Tibial nerve (tissue), 4 donors: ENCODE measurements around the gene AGMO. TPM values are rescaled to one million over a fixed set of nuclear protein-coding genes. Genes with fewer than 3 reads are reported as not detected.
"Not testable (repeated sequence)": the region's sequence is repeated elsewhere in the genome, so short reads cannot be mapped to it uniquely, and the experiment has no call there.

Source experiments
- DNase-seq, 2 donors: peaks; one replicate each; pipeline ENCODE4 v3.0.0-alpha.2; 2019; ENCODE audit warnings: low spot score in 2 of 2
- H3K27ac ChIP-seq, 4 donors: fragments of 200-600 bp; sonication (generic) in 3 of 4; one replicate each; pipeline ENCODE4 v1.5.1; 2017 to 2019; ENCODE audit warnings: mild to moderate bottlenecking in 1 of 4
- H3K27me3 ChIP-seq, 2 donors: fragments of 200-600 bp; sonication (generic) in 1 of 2; one replicate each; pipeline versions ENCODE4 v1.5.1 to v1.6.0; 2017 to 2019
- H3K36me3 ChIP-seq, 3 donors: fragments of 200-600 bp; sonication (generic); one replicate each; pipeline ENCODE4 v1.5.1; 2018 to 2019
- H3K4me1 ChIP-seq, 4 donors: fragments of 200-600 bp; sonication (generic) in 3 of 4; one replicate each; pipeline ENCODE4 v1.5.1; 2017 to 2019
- H3K4me3 ChIP-seq, 4 donors: fragments of 200-600 bp; sonication (generic) in 3 of 4; one replicate each; pipeline ENCODE4 v1.5.1; 2017 to 2019; ENCODE audit warnings: mild to moderate bottlenecking in 1 of 4, moderate library complexity in 1 of 4
- H3K9me3 ChIP-seq, 4 donors: fragments of 200-600 bp; sonication (generic) in 3 of 4; one replicate each; pipeline ENCODE4 v1.5.1; 2017 to 2019
- EP300 ChIP-seq, 2 donors: sonication (generic); formaldehyde crosslinking; IDR thresholded peaks; one replicate each; pipeline ENCODE4 v1.6.1; 2017; ENCODE audit warnings: antibody characterized with exemption in 2 of 2, mild to moderate bottlenecking in 1 of 2
- POLR2A ChIP-seq, 2 donors: fragments of 450-650 bp; IDR thresholded peaks; one replicate each; pipeline ENCODE4 v1.6.1; 2017; ENCODE audit warnings: antibody characterized with exemption in 2 of 2, mild to moderate bottlenecking in 2 of 2, moderate library complexity in 2 of 2
- WGBS, 2 donors: methylation state at CpG; one replicate each; pipeline ENCODE4 v1.1.5; 2018; 5-methylcytosine and 5-hydroxymethylcytosine counted together
- total RNA-seq, 4 donors: library from RNA; depleted of rRNA; stranded (reverse); fragments of >200 nt; gene quantifications; one replicate each; pipeline ENCODE4 v1.1.0, GENCODE V29; 2016
- TF ChIP-seq, protein P1 (sequence below), 5 experiments: fragments of 200-600 bp in 3 of 5; fragments of 450-650 bp in 2 of 5; sonication (generic) in 3 of 5; IDR thresholded peaks; one replicate each; pipeline ENCODE4 v1.5.1; 2016 to 2019; ENCODE audit warnings: antibody characterized with exemption in 5 of 5, mild to moderate bottlenecking in 3 of 5, moderate library complexity in 2 of 5

Gene AGMO
- total RNA-seq, 4 donors from 2014 or later = 2.4 to 14.0 (median 6.5) TPM

DNA sequence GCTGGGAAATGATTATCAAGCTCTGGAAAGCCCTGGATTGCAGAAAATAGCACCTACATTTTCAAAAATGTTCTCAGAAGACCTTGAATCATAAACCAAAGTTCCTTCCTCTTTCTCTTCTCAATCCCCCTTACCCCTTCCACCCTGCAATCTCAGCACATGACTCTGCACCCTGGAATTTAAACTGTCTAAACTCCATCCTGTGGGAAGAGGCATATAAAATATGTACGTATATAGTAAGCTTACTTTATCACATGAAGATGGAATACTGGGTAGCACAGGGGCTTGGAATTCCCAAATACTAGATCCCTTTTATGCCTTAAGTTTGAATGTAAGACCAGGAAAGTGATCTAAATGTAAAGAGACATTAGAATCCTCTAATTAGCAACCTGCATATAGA, 7.7 kb downstream of the AGMO start:
- Histone ChIP-seq H3K4me3 (no peak overlapping the region), H3K4me1 (peaks cover 0 to 8% (median under 1%) of the 10 kb centered on the region in 4 donors), H3K9me3 (no peaks in the 10 kb centered on the region), H3K36me3 (no peaks in the 10 kb centered on the region), H3K27me3 (no peaks in the 10 kb centered on the region), H3K27ac (peak overlapping the region in 2 of 4 donors; percentile 52 to 56)
- TF ChIP-seq, protein P1, sequence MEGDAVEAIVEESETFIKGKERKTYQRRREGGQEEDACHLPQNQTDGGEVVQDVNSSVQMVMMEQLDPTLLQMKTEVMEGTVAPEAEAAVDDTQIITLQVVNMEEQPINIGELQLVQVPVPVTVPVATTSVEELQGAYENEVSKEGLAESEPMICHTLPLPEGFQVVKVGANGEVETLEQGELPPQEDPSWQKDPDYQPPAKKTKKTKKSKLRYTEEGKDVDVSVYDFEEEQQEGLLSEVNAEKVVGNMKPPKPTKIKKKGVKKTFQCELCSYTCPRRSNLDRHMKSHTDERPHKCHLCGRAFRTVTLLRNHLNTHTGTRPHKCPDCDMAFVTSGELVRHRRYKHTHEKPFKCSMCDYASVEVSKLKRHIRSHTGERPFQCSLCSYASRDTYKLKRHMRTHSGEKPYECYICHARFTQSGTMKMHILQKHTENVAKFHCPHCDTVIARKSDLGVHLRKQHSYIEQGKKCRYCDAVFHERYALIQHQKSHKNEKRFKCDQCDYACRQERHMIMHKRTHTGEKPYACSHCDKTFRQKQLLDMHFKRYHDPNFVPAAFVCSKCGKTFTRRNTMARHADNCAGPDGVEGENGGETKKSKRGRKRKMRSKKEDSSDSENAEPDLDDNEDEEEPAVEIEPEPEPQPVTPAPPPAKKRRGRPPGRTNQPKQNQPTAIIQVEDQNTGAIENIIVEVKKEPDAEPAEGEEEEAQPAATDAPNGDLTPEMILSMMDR (IDR thresholded peaks at IDR 0.05) = no peak
- TF ChIP-seq POLR2A (IDR thresholded peaks at IDR 0.05) (no peak), EP300 (IDR thresholded peaks at IDR 0.05) (no peak)
- 68 to 86% methylated on average over 1 of the region's 1 CpG for WGBS, 2 donors
- no peak for DNase-seq

DNA sequence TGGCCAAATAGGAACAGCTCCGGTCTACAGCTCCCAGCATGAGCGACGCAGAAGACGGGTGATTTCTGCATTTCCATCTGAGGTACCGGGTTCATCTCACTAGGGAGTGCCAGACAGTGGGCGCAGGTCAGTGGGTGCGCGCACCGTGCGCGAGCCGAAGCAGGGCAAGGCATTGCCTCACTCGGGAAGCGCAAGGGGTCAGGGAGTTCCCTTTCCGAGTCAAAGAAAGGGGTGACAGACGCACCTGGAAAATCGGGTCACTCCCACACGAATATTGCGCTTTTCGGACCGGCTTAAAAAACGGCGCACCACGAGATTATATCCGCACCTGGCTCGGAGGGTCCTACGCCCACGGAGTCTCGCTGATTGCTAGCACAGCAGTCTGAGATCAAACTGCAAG, 14.5 kb downstream of the AGMO start:
- H3K36me3 ChIP-seq, H3K4me3 ChIP-seq, H3K9me3 ChIP-seq, H3K27ac ChIP-seq, H3K4me1 ChIP-seq, H3K27me3 ChIP-seq, DNase-seq: not testable (repeated sequence)
- WGBS, 2 donors = 90 to 95% methylated on average over 29 of the region's 29 CpGs

DNA sequence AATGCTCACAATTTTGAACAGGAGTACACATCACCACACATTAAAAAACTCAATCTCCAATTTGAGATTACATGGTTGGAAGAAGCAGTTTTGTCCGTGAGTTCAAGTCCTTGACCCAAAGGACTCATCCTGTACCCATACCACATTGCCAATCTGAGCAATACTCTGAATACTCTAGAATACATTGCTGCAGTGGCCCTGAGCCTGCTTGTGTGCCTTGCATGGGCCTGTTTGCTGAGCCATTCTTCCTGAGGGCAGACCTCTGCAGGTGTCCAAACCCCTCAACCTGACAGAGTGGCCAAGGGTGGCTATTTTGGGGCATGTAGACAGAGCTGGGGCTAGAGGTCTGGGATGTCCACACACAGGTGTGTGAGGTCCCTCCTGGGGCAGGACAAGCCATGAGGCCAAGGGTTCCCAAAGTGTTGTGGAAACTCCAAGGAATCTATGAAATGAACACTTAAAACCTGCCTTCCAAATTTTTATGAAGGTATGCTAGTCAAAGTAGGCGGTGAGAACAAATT, 15.5 kb downstream of the AGMO start:
- 90 to 100% methylated on average over 2 of the region's 2 CpGs for WGBS, 2 donors
- TF ChIP-seq, protein P1 (IDR thresholded peaks at IDR 0.05) = no peak
- TF ChIP-seq POLR2A (IDR thresholded peaks at IDR 0.05) (no peak), EP300 (IDR thresholded peaks at IDR 0.05) (no peak)
- no peaks in the 10 kb centered on the region for H3K4me1 ChIP-seq
- peaks cover 0 to 2% (median 0%) of the 10 kb centered on the region in 4 donors for H3K9me3 ChIP-seq
- no peak for DNase-seq
- H3K36me3 ChIP-seq = no peaks in the 10 kb centered on the region
- no peak overlapping the region for H3K27ac ChIP-seq
- no peaks in the 10 kb centered on the region for H3K27me3 ChIP-seq
- no peak overlapping the region for H3K4me3 ChIP-seq

DNA sequence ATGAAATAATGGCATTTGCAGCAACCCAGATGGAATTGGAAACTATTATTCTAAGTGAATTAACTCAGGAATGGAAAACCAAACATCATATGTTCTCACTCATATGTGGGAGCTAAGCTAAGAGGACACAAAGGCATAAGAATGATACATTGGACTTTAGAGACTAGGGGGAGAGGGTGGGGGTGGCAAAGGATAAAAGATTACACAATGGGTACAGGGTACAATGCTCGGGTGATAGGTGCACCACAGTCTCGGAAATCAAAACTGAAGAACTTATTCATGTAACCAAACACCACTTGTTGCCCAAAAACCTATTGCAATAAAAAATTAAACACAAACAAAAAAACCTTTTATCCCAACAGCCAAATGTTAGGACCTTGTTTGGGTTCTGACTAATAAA, 17.8 kb downstream of the AGMO start:
- no peak for DNase-seq
- Histone ChIP-seq H3K4me1 (no peaks in the 10 kb centered on the region), H3K36me3 (no peaks in the 10 kb centered on the region), H3K9me3 (peaks cover 0 to 12% (median 0%) of the 10 kb centered on the region in 4 donors), H3K27ac (no peak overlapping the region), H3K4me3 (no peak overlapping the region), H3K27me3 (no peaks in the 10 kb centered on the region)
- TF ChIP-seq, protein P1 (IDR thresholded peaks at IDR 0.05) = no peak
- TF ChIP-seq EP300 (IDR thresholded peaks at IDR 0.05) (no peak), POLR2A (IDR thresholded peaks at IDR 0.05) (no peak)
- 86 to 88% methylated on average over 2 of the region's 2 CpGs for WGBS, 2 donors

DNA sequence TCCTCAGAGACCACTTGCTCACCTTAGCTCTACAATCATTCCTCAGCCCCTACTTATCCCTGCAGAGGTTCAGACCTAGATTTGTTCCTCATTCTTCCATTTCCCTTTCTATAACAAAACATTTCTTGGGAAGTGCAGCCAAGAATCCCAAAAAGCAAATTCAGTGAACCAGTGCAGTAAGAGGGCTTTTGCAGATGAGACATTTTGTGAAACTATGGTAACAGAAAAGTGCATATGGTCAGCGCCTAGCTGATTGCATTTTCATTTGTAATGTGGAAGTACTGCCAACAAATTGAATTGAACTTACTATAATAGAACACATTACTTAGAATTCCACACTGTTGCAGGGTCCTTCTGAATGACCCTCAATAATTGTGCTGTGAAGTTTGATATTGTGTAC, 18.6 kb downstream of the AGMO start:
- Histone ChIP-seq H3K9me3 (peaks cover 0 to 12% (median 0%) of the 10 kb centered on the region in 4 donors), H3K27ac (no peak overlapping the region), H3K4me1 (no peaks in the 10 kb centered on the region), H3K36me3 (no peaks in the 10 kb centered on the region), H3K27me3 (no peaks in the 10 kb centered on the region), H3K4me3 (no peak overlapping the region)
- DNase-seq = no peak
- TF ChIP-seq POLR2A (IDR thresholded peaks at IDR 0.05) = no peak
- TF ChIP-seq EP300 (IDR thresholded peaks at IDR 0.05) = no peak
- 71 to 87% methylated on average over 1 of the region's 1 CpG for WGBS, 2 donors

DNA sequence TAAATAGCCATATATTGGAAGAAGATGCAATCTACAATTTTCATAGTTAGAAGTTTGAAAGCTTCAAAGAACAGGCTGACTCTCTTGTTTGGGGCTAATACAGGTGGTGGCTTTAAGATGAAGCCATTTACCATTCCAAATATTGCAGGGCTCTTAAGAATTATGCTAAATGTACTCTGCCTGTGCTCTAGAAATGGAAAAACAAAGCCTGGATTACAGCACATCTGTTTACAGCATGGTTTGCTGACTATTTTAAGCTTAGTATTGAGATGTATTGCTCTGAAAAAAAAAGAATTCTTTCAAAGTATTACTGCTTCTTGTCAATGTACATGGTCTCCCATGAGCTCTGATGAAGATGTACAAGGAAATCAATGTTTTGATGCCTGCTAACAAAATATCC, 34.2 kb downstream of the AGMO start:
- TF ChIP-seq POLR2A (IDR thresholded peaks at IDR 0.05) (no peak), EP300 (IDR thresholded peaks at IDR 0.05) (no peak)
- TF ChIP-seq, protein P1 (IDR thresholded peaks at IDR 0.05) = no peak
- no peak overlapping the region for H3K27ac ChIP-seq
- H3K4me3 ChIP-seq = no peak overlapping the region
- no peaks in the 10 kb centered on the region for H3K9me3 ChIP-seq
- no peak for DNase-seq
- peaks cover 0 to 6% (median 0%) of the 10 kb centered on the region in 3 donors for H3K36me3 ChIP-seq
- H3K4me1 ChIP-seq = no peaks in the 10 kb centered on the region
- H3K27me3 ChIP-seq = no peaks in the 10 kb centered on the region
